Activated CD8-positive, alpha-beta T cell treated with anti-CD3 and anti-CD28 coated beads for 36 hours (primary cell): ENCODE measurements around the gene PTGDS. TPM values are rescaled to one million over a fixed set of nuclear protein-coding genes. Genes with fewer than 3 reads are reported as not detected.
A peak's percentile ranks its signal among the peaks of the same experiment; 100 is the strongest.

ENCODE experiments used
- ATAC-seq: fragments of 200-7000 bp; cut with Tn5 transposase; one replicate; pipeline ENCODE4 v1.10.0; 2021; ENCODE audit warnings: mild to moderate bottlenecking, moderate library complexity
- CTCF ChIA-PET: fragments of 350-600 bp; sonication (Branson Sonifier 250); formaldehyde crosslinking; loops from one replicate; lab custom pipeline; 2021; ENCODE audit warnings: antibody characterized with exemption; lab: Charles Lee
- POLR2A ChIA-PET: fragments of 350-600 bp; sonication (Branson Sonifier 250); formaldehyde crosslinking; loops from one replicate; lab custom pipeline; 2021; ENCODE audit warnings: antibody characterized with exemption; lab: Charles Lee
- DNase-seq: peaks from one replicate; pipeline ENCODE4 v3.0.0-alpha.2; 2020
- H3K27ac Mint-ChIP-seq: one replicate; pipeline ENCODE4 v1.8.0; 2021; ENCODE audit warnings: mild to moderate bottlenecking, mixed read lengths
- H3K27me3 Mint-ChIP-seq: one replicate; pipeline ENCODE4 v1.8.0; 2021; ENCODE audit warnings: mixed read lengths
- H3K36me3 Mint-ChIP-seq: one replicate; pipeline ENCODE4 v1.8.0; 2021; ENCODE audit warnings: low read depth, mixed read lengths
- H3K4me1 Mint-ChIP-seq: one replicate; pipeline ENCODE4 v1.8.0; 2021; ENCODE audit warnings: low read depth, mixed read lengths
- H3K4me3 Mint-ChIP-seq: one replicate; pipeline ENCODE4 v1.8.0; 2021; ENCODE audit warnings: mild to moderate bottlenecking, moderate library complexity, mixed read lengths
- H3K9me3 Mint-ChIP-seq: one replicate; pipeline ENCODE4 v1.8.0; 2021; ENCODE audit warnings: mixed read lengths
- intact Hi-C: fragments of 100-400 bp; cut with micrococcal nuclease; formaldehyde crosslinking; loops from one replicate; pipeline ENCODE4 v1.10.0; 2022
- total RNA-seq, 2 experiments: library from RNA; stranded (reverse); gene quantifications; one replicate each; pipeline ENCODE4 v1.2.3, GENCODE V29; 2021
- TF ChIP-seq, protein P1 (sequence below): fragments of 200-600 bp; IDR thresholded peaks from one replicate; pipeline ENCODE4 v1.8.0; 2022; ENCODE audit warnings: antibody characterized with exemption, mild to moderate bottlenecking

The PTGDS gene
- total RNA-seq, 2 experiments from 2014 or later: not detected

- no peak for DNase-seq
- POLR2A ChIA-PET: interaction anchor here (0.9 to 1.4 kb wide), 3 partner anchors 16 to 136 kb away, joined by 3 to 5 read pairs (median 3); partner anchors contain the start of gene RABL6
- Mint-ChIP-seq H3K27me3 (no peaks in the 10 kb centered on the region), H3K4me3 (peak overlapping the region; percentile 77), H3K36me3 (peaks cover 25% of the 10 kb centered on the region), H3K4me1 (peaks cover 11% of the 10 kb centered on the region), H3K27ac (no peak overlapping the region), H3K9me3 (no peaks in the 10 kb centered on the region)
- no peak for ATAC-seq
- intact Hi-C loops: no loop called here
- TF ChIP-seq, protein P1, sequence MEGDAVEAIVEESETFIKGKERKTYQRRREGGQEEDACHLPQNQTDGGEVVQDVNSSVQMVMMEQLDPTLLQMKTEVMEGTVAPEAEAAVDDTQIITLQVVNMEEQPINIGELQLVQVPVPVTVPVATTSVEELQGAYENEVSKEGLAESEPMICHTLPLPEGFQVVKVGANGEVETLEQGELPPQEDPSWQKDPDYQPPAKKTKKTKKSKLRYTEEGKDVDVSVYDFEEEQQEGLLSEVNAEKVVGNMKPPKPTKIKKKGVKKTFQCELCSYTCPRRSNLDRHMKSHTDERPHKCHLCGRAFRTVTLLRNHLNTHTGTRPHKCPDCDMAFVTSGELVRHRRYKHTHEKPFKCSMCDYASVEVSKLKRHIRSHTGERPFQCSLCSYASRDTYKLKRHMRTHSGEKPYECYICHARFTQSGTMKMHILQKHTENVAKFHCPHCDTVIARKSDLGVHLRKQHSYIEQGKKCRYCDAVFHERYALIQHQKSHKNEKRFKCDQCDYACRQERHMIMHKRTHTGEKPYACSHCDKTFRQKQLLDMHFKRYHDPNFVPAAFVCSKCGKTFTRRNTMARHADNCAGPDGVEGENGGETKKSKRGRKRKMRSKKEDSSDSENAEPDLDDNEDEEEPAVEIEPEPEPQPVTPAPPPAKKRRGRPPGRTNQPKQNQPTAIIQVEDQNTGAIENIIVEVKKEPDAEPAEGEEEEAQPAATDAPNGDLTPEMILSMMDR: no peak
- CTCF ChIA-PET: interaction anchor here (0.9 to 1.4 kb wide), 2 partner anchors 51 to 86 kb away, joined by 3 read pairs; no protein-coding TSS in a partner anchor
These were observed 34.4 kb upstream of the PTGDS start for GRCh38 chr9:136942881-136943230.

- TF ChIP-seq, protein P1: no peak
- POLR2A ChIA-PET: interaction anchor here (0.7 to 1.4 kb wide), 7 partner anchors 10 to 136 kb away, joined by 3 to 5 read pairs (median 3); partner anchors contain the start of genes PAXX and RABL6
- Mint-ChIP-seq H3K27me3 (no peaks in the 10 kb centered on the region), H3K4me1 (peaks cover 14% of the 10 kb centered on the region), H3K27ac (peak overlapping the region; percentile 83), H3K4me3 (peak overlapping the region; percentile 77), H3K36me3 (peaks cover 25% of the 10 kb centered on the region), H3K9me3 (no peaks in the 10 kb centered on the region)
- intact Hi-C loops: no loop called here
- DNase-seq (peak; percentile 60), ATAC-seq (peak; percentile 26)
- CTCF ChIA-PET: interaction anchor here (0.8 to 5.3 kb wide), 8 partner anchors 33 to 124 kb away, joined by 3 to 82 read pairs (median 3); no protein-coding TSS in a partner anchor
These were observed 33.8 kb upstream of the PTGDS start for GRCh38 chr9:136943291-136944211.

DNA sequence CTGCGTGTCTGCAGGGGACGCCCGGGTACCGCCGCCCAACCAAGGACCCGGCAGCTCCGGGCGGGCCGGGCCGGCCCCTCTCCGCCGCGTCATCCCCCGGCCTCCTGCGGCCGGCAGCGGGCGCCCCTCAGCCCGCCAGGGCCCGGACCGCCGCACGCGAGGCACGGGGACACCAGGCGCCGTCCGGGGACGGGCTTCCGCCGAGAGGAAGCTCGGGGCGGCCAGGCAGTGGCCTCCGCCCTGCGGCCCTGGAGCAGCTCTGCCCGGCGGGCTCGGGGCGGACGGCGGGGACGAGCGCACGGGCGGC lies 33.1 kb upstream of the PTGDS start:
- intact Hi-C loops: no loop called here
- peaks cover 14% of the 10 kb centered on the region for H3K4me1 Mint-ChIP-seq
- peak; percentile 37 for ATAC-seq
- peaks cover 23% of the 10 kb centered on the region for H3K36me3 Mint-ChIP-seq
- TF ChIP-seq, protein P1: no peak
- H3K4me3 Mint-ChIP-seq: peak overlapping the region; percentile 77
- DNase-seq: no peak
- H3K27me3 Mint-ChIP-seq: no peaks in the 10 kb centered on the region
- peak overlapping the region; percentile 83 for H3K27ac Mint-ChIP-seq
- no peaks in the 10 kb centered on the region for H3K9me3 Mint-ChIP-seq
- CTCF ChIA-PET: interaction anchor here (0.8 to 5.3 kb wide), 8 partner anchors 34 to 124 kb away, joined by 3 to 82 read pairs (median 3); partner anchors contain the start of gene TRAF2
- POLR2A ChIA-PET: interaction anchor here (0.6 to 1.4 kb wide), 6 partner anchors 11 to 491 kb away, joined by 3 to 5 read pairs (median 4); partner anchors contain the start of genes PAXX and RABL6

DNA sequence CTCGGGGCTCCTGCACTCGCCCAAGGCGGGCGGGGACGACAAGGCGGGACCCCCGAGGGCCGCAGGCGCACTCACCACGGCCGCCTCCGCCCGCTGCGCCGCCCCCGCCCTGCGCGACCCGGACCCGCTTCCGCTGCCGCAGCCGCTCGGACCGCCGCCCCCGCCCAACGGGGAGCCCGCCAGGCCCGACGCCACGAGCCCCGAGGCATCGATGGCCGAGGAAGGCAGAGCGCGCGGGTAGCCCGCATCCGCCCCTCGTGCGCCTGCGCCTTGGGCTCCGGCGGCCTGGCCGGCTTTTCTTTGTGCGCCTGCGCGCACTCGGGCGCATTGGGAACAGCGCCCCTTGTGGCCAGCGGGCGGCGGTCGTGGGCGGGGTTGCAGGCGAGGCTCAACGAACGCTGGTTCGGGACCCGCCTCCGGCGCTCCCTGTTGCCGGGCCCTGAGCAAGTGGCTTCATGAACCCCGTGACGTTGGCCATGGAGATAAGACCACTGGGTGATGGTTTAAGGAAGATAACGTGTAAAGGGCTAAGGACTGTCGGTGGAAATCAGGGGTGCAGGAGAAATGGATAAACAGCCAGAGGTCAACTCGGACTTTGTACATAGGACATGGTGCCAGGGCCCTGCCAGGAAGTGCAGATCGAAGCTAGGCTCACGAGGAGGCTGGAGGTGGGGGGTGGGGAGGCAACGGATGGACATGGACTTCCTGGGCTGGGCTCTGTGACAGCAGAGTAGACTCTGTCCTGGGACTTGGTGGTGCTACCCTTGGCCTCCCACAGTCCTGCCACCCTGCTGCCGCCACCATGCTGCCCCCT lies 32.6 kb upstream of the PTGDS start, which contains the start of the genes C8G and FBXW5:
Gene C8G (plus strand): TSS at position 725 of the 814 bp plus-strand sequence. CDS start 78 bp downstream, at position 803.
Gene FBXW5 (minus strand): TSS at position 220 of the 814 bp plus-strand sequence. CDS start 655 bp downstream, outside the sequence.
- Mint-ChIP-seq H3K9me3 (no peaks in the 10 kb centered on the region), H3K27ac (peak within 1 kb of the TSS; percentile 83), H3K36me3 (peaks cover 17% of the 10 kb centered on the region), H3K4me1 (peaks cover 14% of the 10 kb centered on the region), H3K27me3 (no peaks in the 10 kb centered on the region), H3K4me3 (peak within 1 kb of the TSS; percentile 77)
- intact Hi-C loops: no loop called here
- peak; percentile 89 for ATAC-seq
- TF ChIP-seq, protein P1: peak; percentile 96
- ChIA-PET POLR2A (interaction anchor here (0.6 to 1.4 kb wide), 8 partner anchors 12 to 491 kb away, joined by 3 to 5 read pairs (median 3); partner anchors contain the start of gene RABL6), CTCF (interaction anchor here (0.6 to 5.3 kb wide), 10 partner anchors 35 to 123 kb away, joined by 3 to 82 read pairs (median 3); partner anchors contain the start of genes FUT7 and TRAF2)
- peak; percentile 93 for DNase-seq
